Cardiac muscle cell (in vitro differentiated cells and primary cell): ENCODE measurements around the gene MRPS23. TPM values are rescaled to one million over a fixed set of nuclear protein-coding genes. Genes with fewer than 3 reads are reported as not detected.
A peak's percentile ranks its signal among the peaks of the same experiment; 100 is the strongest.

ENCODE experiments used
- DNase-seq, 2 donors: peaks; one replicate each; pipeline versions ENCODE4 v3.0.0 to v3.0.0-alpha.2; 2010 to 2017; ENCODE audit warnings: low read depth in 1 of 2, low spot score in 1 of 2
- H3K27ac ChIP-seq: fragments of 200-600 bp; sonication (generic); 2 replicates; pipeline ENCODE4 v1.5.1; 2016
- H3K27me3 ChIP-seq: fragments of 200-600 bp; sonication (generic); 2 replicates; pipeline ENCODE4 v1.6.0; 2016; ENCODE audit warnings: control low read depth
- H3K36me3 ChIP-seq: fragments of 200-600 bp; sonication (generic); 2 replicates; pipeline ENCODE4 v1.5.1; 2016; ENCODE audit warnings: control low read depth
- H3K4me1 ChIP-seq: fragments of 200-600 bp; sonication (generic); 2 replicates; pipeline ENCODE4 v1.8.1; 2017; ENCODE audit warnings: low read depth, mild to moderate bottlenecking, mixed run types
- H3K4me3 ChIP-seq: fragments of 200-600 bp; sonication (generic); 2 replicates; pipeline ENCODE4 v1.5.1; 2016; ENCODE audit warnings: mild to moderate bottlenecking
- H3K9me3 ChIP-seq: fragments of 200-600 bp; sonication (generic); 2 replicates; pipeline ENCODE4 v1.5.1; 2017; ENCODE audit warnings: low read depth, mild to moderate bottlenecking, control low read depth
- CTCF ChIP-seq: IDR thresholded peaks from 2 replicates; pipeline ENCODE4 v1.5.1; 2012; ENCODE audit warnings: low read depth, mild to moderate bottlenecking, low read length
- polyA plus RNA-seq: library from polyadenylated mRNA; unstranded; fragments of >200 nt; fragmentation: Nextera tagmentation; extraction: Ambion mirVana; gene quantifications from 2 replicates; pipeline ENCODE4 v1.2.1, GENCODE V29; 2016
- total RNA-seq: library from RNA; depleted of rRNA; stranded (reverse); fragments of >200 nt; gene quantifications from 2 replicates; pipeline ENCODE4 v1.2.3, GENCODE V29; 2016

MRPS23 gene
- total and polyA plus RNA-seq, 2 experiments from 2014 or later: 24.4 to 87.9 TPM

- Histone ChIP-seq H3K36me3 (peaks cover 12% of the 10 kb centered on the region), H3K9me3 (no peaks in the 10 kb centered on the region), H3K4me1 (no peaks in the 10 kb centered on the region), H3K27ac (no peak overlapping the region), H3K4me3 (no peak overlapping the region), H3K27me3 (no peaks in the 10 kb centered on the region)
- DNase-seq: no peak
- no peak for TF ChIP-seq CTCF
These were observed 7.6 kb downstream of the MRPS23 start for GRCh38 chr17:57842280-57842679.

- Histone ChIP-seq H3K27ac (peak overlapping the region; percentile 79), H3K4me3 (no peak overlapping the region), H3K27me3 (no peaks in the 10 kb centered on the region), H3K36me3 (peaks cover 4% of the 10 kb centered on the region), H3K4me1 (no peaks in the 10 kb centered on the region), H3K9me3 (no peaks in the 10 kb centered on the region)
- peak in 1 of 2 donors; percentile 45 for DNase-seq
- no peak for TF ChIP-seq CTCF
These were observed 10.3 kb downstream of the MRPS23 start for GRCh38 chr17:57839571-57839923.

GRCh38 chr17:57838857-57839570 is 10.8 kb downstream of the MRPS23 start:
- peak overlapping the region; percentile 79 for H3K27ac ChIP-seq
- H3K36me3 ChIP-seq: peaks cover 4% of the 10 kb centered on the region
- no peak overlapping the region for H3K4me3 ChIP-seq
- no peak for TF ChIP-seq CTCF
- H3K4me1 ChIP-seq: no peaks in the 10 kb centered on the region
- H3K27me3 ChIP-seq: no peaks in the 10 kb centered on the region
- no peaks in the 10 kb centered on the region for H3K9me3 ChIP-seq
- peak in 1 of 2 donors; percentile 11 for DNase-seq

- TF ChIP-seq CTCF: no peak
- DNase-seq: no peak
- Histone ChIP-seq H3K9me3 (no peaks in the 10 kb centered on the region), H3K27ac (peak overlapping the region; percentile 79), H3K4me3 (no peak overlapping the region), H3K4me1 (no peaks in the 10 kb centered on the region), H3K27me3 (no peaks in the 10 kb centered on the region), H3K36me3 (peaks cover 4% of the 10 kb centered on the region)
These were observed 11.4 kb downstream of the MRPS23 start for GRCh38 chr17:57838453-57838852.

GRCh38 chr17:57835333-57835900 is 14.4 kb downstream of the MRPS23 start:
- no peak for DNase-seq
- Histone ChIP-seq H3K27me3 (no peaks in the 10 kb centered on the region), H3K4me1 (peaks cover 5% of the 10 kb centered on the region), H3K27ac (no peak overlapping the region), H3K4me3 (no peak overlapping the region), H3K36me3 (peaks cover 4% of the 10 kb centered on the region), H3K9me3 (no peaks in the 10 kb centered on the region)
- TF ChIP-seq CTCF: no peak
